Epithelial cell of proximal tubule (primary cell): ENCODE measurements around the gene SERPINB10. TPM values are rescaled to one million over a fixed set of nuclear protein-coding genes. Genes with fewer than 3 reads are reported as not detected.

Experiments
- DNase-seq: peaks from one replicate; pipeline ENCODE4 v3.0.0-alpha.2; 2011; ENCODE audit warnings: low read depth
- H3K4me3 ChIP-seq: 2 replicates; pipeline ENCODE4 v1.5.1; 2011; ENCODE audit warnings: low read depth, mild to moderate bottlenecking, low read length
- total RNA-seq: library from RNA; depleted of rRNA; stranded (reverse); fragments of >200 nt; gene quantifications from 2 replicates; pipeline ENCODE4 v1.2.3, GENCODE V29; 2015
- TF ChIP-seq, protein P1 (sequence below): conservative IDR thresholded peaks from 2 replicates; pipeline ENCODE4 v1.5.1; 2012; ENCODE audit warnings: low read depth, mild to moderate bottlenecking, low read length

The SERPINB10 gene
- total RNA-seq, 1 donor from 2014 or later: 0.98 TPM

DNA sequence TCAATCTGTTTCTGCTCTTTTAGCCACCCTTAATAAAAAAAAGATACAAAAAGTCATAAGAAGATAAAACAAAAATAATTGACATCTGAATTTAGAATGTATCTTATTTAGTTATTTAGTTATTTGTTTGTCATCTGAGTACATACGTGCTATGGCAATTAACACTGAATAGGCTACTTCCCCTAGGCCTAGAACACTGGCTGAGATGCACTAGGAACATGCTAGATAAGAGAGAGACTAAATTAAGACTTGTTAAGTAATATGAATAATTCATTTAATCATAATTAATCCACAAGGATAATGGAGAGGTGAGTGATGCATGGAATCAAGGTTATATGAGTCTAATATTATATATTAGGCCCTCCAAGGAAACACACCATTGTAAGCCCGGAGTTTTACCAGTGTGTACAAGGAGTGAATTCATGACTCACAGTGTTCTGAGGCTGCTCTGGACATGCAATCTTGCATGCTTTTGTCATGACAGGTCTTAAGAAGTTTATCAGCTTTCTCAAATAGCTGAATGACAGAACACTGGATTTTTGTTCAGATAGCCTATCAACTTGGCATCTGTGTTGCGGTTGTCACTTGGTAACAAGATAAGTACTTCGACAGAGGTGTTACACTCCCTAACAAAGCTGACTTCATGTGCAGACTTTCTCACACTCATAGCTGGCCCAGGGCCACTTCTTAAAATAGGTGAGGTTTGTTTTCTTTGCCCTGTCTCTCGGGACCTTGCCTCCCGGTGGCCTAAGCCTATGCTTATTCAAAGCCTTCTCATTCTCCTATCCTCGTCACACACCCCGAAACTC, 25.2 kb upstream of the SERPINB10 start:
- H3K4me3 ChIP-seq: no peak overlapping the region
- peak; percentile 64 for DNase-seq
- TF ChIP-seq, protein P1, sequence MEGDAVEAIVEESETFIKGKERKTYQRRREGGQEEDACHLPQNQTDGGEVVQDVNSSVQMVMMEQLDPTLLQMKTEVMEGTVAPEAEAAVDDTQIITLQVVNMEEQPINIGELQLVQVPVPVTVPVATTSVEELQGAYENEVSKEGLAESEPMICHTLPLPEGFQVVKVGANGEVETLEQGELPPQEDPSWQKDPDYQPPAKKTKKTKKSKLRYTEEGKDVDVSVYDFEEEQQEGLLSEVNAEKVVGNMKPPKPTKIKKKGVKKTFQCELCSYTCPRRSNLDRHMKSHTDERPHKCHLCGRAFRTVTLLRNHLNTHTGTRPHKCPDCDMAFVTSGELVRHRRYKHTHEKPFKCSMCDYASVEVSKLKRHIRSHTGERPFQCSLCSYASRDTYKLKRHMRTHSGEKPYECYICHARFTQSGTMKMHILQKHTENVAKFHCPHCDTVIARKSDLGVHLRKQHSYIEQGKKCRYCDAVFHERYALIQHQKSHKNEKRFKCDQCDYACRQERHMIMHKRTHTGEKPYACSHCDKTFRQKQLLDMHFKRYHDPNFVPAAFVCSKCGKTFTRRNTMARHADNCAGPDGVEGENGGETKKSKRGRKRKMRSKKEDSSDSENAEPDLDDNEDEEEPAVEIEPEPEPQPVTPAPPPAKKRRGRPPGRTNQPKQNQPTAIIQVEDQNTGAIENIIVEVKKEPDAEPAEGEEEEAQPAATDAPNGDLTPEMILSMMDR: no peak

DNA sequence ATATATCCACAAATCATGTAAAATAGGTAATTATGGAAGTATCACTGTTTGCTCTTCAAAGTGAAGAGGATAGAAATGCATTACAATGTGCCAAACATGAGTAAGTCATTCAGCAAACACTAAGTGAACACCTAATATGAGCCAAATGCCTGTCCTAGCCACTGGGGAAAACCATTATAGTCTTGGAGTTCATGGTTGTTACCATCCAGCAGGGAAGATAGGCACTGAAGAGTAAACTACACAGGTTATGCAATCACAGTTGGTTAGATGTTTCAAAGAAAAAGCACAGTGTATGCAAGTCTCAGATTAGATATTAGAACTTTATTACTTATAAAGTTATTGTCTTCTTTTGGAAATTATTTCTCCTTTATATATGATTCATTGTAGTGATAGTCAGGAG, 24.1 kb upstream of the SERPINB10 start:
- no peak for DNase-seq
- TF ChIP-seq, protein P1: no peak

DNA sequence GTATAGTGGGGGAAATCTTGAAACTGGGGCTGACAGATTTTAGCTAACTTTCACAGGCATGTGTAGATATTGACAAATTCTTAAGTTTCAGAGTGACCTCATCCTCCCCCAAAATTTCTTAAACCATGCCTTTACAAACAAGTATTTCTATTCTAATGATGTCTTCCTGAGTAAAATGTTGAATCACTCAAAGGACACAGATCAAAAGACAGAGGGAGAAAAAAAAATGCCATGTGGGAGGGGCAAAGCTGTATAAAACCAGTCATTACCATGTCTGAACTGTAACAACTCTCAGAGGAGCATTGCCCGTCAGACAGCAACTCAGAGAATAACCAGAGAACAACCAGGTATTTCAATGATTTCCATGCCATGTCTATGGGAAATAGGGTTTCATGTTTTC, 20.3 kb upstream of the SERPINB10 start, which contains the start of gene SERPINB2:
Gene SERPINB2 (plus strand): TSS at position 282 of the 400 bp plus-strand sequence. CDS start 3,740 bp downstream, outside the sequence.
- TF ChIP-seq, protein P1: no peak
- H3K4me3 ChIP-seq: no peak within 1 kb of the TSS
- DNase-seq: no peak

More for the DNA sequence above, 24.1 kb upstream of the SERPINB10 start:
- H3K4me3 ChIP-seq: no peak overlapping the region

DNA sequence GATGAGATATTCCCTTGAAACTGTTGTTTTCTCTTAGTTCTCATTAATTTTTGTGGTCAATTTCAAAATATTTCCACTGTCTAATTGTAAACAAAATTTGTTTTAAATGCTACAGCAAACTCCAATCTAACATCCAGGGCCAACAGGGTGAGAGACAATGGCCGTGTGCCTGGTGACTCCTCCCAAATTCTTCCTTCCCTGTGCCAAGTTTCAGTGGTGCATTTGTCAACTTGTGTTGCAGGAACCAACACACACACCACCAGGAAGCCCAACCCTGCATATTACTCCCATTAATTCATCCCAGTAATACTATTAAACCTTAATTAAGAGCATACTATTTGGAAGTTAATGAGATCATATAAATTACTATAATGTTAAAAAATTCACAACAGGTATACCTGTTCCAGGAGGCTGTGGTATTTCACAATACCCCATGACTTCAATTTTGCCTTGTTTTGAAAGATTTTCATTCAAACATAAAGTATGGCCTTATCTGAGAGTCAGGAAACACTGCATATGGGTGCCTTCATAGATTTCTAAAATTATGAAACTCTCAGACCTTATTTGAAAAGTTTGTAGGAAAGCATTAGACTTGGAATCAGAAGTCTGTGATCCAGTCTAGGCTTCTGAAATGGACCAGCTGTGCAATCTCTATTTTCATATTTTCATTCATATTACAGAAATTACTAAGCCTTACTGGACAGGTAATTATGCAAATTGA, 19.1 kb upstream of the SERPINB10 start:
- H3K4me3 ChIP-seq: no peak overlapping the region
- TF ChIP-seq, protein P1: no peak
- no peak for DNase-seq

DNA sequence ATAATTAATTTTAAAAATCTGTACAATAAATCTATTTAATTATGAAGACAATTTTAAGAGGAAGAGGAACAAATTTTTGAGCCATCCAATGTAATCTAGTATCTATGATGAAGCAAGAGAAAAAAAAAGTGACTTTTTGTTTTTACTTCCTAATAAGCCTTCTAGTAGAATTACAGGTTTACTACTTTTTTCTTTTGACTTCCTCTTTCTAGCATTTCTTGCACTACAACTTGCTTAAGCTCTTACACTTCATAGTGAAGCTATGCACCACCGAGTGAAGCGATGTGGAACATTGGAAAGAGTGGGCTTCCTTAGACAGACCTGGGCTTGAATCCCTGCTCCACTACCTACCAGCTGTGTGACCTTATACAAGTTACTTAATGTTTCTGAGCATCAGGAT, 18.1 kb upstream of the SERPINB10 start:
- TF ChIP-seq, protein P1: no peak
- H3K4me3 ChIP-seq: no peak overlapping the region
- no peak for DNase-seq

DNA sequence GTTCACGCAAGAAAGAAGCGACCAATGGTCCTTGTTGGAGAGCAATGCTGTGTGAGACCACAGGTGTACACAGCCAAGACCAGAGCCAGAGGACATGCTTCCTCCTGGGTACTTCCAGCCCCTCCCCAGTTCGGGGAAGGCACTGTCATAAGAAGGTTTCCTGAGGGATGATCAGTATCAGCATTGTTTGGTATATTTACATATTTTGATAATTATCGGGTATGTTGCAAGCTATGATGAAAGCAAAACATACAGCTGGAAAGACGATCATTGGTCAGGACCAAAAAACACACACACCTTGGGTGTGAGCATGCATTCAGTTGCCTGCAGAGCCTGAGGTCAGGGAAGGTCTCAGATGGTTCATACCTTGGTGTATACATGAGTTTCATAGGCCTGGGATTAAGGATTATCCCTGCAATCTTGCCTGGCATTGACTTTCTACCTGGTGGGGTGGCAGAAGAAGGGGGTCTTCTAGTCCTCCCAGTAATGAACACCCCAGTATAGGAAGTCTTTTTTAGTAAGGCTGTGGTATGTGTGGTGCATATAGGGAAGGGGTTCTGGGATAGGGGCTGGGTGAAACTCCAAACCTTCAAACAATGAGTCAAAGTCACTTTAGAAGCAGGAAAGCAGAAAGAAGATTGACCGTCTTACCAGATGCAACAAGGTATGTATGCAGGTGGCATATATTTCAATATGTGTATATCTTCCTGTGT, 17.4 kb upstream of the SERPINB10 start:
- no peak for DNase-seq
- no peak overlapping the region for H3K4me3 ChIP-seq
- TF ChIP-seq, protein P1: no peak
